Epithelial cell of esophagus (primary cell): ENCODE results near the gene RBM5.

Experiments used
- DNase-seq: peaks from one replicate; pipeline ENCODE4 v3.0.0; 2010; ENCODE audit warnings: low read depth
- H3K4me3 ChIP-seq: 2 replicates; pipeline ENCODE4 v1.5.1; 2011; ENCODE audit warnings: mild to moderate bottlenecking, low read length, control low read depth
- CTCF ChIP-seq: IDR thresholded peaks from 2 replicates; pipeline ENCODE4 v1.5.1; 2011; ENCODE audit warnings: low read depth, mild to moderate bottlenecking, low read length, control low read depth, inconsistent platforms; ENCODE audit not compliant: insufficient read depth; ENCODE audit errors: missing control alignments

RBM5 gene

GRCh38 chr3:50139308-50139707 is 50.6 kb downstream of the RBM5 start:
- no peak for TF ChIP-seq CTCF
- H3K4me3 ChIP-seq, result no peak overlapping the region
- no peak for DNase-seq

- TF ChIP-seq CTCF, result no peak
- DNase-seq, result no peak
- H3K4me3 ChIP-seq, result no peak overlapping the region
Measured at GRCh38 chr3:50139718-50140423, 51.2 kb downstream of the RBM5 start.

- TF ChIP-seq CTCF, result no peak
- DNase-seq, result no peak
- H3K4me3 ChIP-seq, result no peak overlapping the region
Measured at GRCh38 chr3:50140990-50141389, 52.3 kb downstream of the RBM5 start.

- DNase-seq, result peak; percentile 80
- H3K4me3 ChIP-seq, result no peak overlapping the region
- no peak for TF ChIP-seq CTCF
Measured at GRCh38 chr3:50146316-50146901, 57.7 kb downstream of the RBM5 start.

GRCh38 chr3:50147016-50147415 is 58.3 kb downstream of the RBM5 start:
- no peak overlapping the region for H3K4me3 ChIP-seq
- TF ChIP-seq CTCF, result no peak
- DNase-seq, result no peak

GRCh38 chr3:50147447-50147846 is 58.7 kb downstream of the RBM5 start:
- no peak for DNase-seq
- TF ChIP-seq CTCF, result no peak
- no peak overlapping the region for H3K4me3 ChIP-seq

- TF ChIP-seq CTCF, result no peak
- DNase-seq, result no peak
Measured at GRCh38 chr3:50147861-50148260, 59.1 kb downstream of the RBM5 start.

More at GRCh38 chr3:50147861-50148260, 59.1 kb downstream of the RBM5 start:
- no peak overlapping the region for H3K4me3 ChIP-seq
